HCT116 (cell line): ENCODE measurements around the gene KNOP1. TPM values are rescaled to one million over a fixed set of nuclear protein-coding genes. Genes with fewer than 3 reads are reported as not detected.

ENCODE experiments used
- ATAC-seq: fragments of 200-7000 bp; cut with Tn5 transposase; 2 replicates; pipeline ENCODE4 v1.9.1; 2020; ENCODE audit warnings: mild to moderate bottlenecking, moderate library complexity
- BruUV-seq: library from RNA; stranded (reverse); fragments of 400-500 nt; replicated peaks from 2 replicates; lab custom pipeline; 2021; lab: Mats Ljungman, UMichigan
- CTCF ChIA-PET: fragments of 300-600 bp; sonication (Branson Sonifier 250); formaldehyde crosslinking; loops from one replicate; lab custom pipeline; 2021; ENCODE audit warnings: antibody characterized with exemption; lab: Charles Lee
- POLR2A ChIA-PET: fragments of 300-600, 350-600 bp; sonication (Branson Sonifier 250); formaldehyde crosslinking; loops from one replicate; lab custom pipeline; 2021; ENCODE audit warnings: antibody characterized with exemption; lab: Charles Lee
- RAD21 ChIA-PET, 2 experiments: fragments of 300-600 bp; sonication (Branson Sonifier 250); formaldehyde crosslinking; loops; one replicate each; lab custom pipeline; 2023; ENCODE audit warnings: low total read pairs in 2 of 2; ENCODE audit not compliant: uncharacterized antibody in 2 of 2, unreplicated experiment in 2 of 2, low non-redundant PET in 1 of 2; lab: Charles Lee
- DNase-seq: peaks from one replicate; pipeline ENCODE4 v3.0.0-alpha.2; 2010; ENCODE audit warnings: low read depth, low spot score
- H2AFZ ChIP-seq: fragments of 200-600 bp; shearing (Covaris generic), sonication (generic); 2 replicates; pipeline ENCODE4 v1.6.1; 2017; ENCODE audit warnings: low read depth, mixed run types, mixed read lengths, antibody characterized with exemption, low read length; ENCODE audit not compliant: poor library complexity, severe bottlenecking
- H3K27ac ChIP-seq: 2 replicates; pipeline ENCODE4 v1.5.1; 2012; ENCODE audit warnings: low read depth, low read length
- H3K27me3 ChIP-seq: fragments of 200-600 bp; sonication (generic); 2 replicates; pipeline ENCODE4 v1.6.1; 2016; ENCODE audit warnings: mixed run types, low read length, mixed read lengths; ENCODE audit not compliant: insufficient read depth
- H3K36me3 ChIP-seq, 2 experiments: fragments of 200-500 bp in 1 of 2; fragments of 200-600 bp in 1 of 2; sonication (Bioruptor generic) in 1 of 2; sonication (generic) in 1 of 2; 2 replicates each; pipeline versions ENCODE4 v1.5.1 to v1.6.1; 2014 to 2016; ENCODE audit warnings: low read length in 2 of 2, inconsistent platforms in 1 of 2, mixed read lengths in 1 of 2, mixed run types in 1 of 2; ENCODE audit not compliant: insufficient read depth in 2 of 2, control insufficient read depth in 1 of 2
- H3K4me1 ChIP-seq, 2 experiments: fragments of 200-600 bp in 1 of 2; sonication (generic) in 1 of 2; 2 replicates each; pipeline versions ENCODE4 v1.5.1 to v1.6.1; 2012 to 2017; ENCODE audit warnings: low read length in 2 of 2, inconsistent platforms in 1 of 2, mild to moderate bottlenecking in 1 of 2, mixed read lengths in 1 of 2, mixed run types in 1 of 2, moderate library complexity in 1 of 2; ENCODE audit not compliant: insufficient read depth in 2 of 2, control insufficient read depth in 1 of 2
- H3K4me2 ChIP-seq: fragments of 200-600 bp; sonication (generic); 2 replicates; pipeline ENCODE4 v1.6.1; 2017; ENCODE audit warnings: mixed run types, low read length, mixed read lengths
- H3K4me3 ChIP-seq, 2 experiments: fragments of 200-600 bp in 1 of 2; sonication (generic) in 1 of 2; replicated peaks in 1 of 2; 2 replicates each; pipeline ENCODE4 v1.5.1; 2011 to 2016; ENCODE audit warnings: low read length in 2 of 2, control low read depth in 1 of 2, low read depth in 1 of 2, mild to moderate bottlenecking in 1 of 2, mixed read lengths in 1 of 2, mixed run types in 1 of 2
- H3K79me2 ChIP-seq: fragments of 200-600 bp; sonication (generic); 2 replicates; pipeline ENCODE4 v1.6.1; 2017; ENCODE audit warnings: mild to moderate bottlenecking, mixed run types, low read length, moderate library complexity, mixed read lengths; ENCODE audit not compliant: insufficient read depth
- H3K9ac ChIP-seq: fragments of 200-600 bp; sonication (generic); 2 replicates; pipeline ENCODE4 v1.6.1; 2016; ENCODE audit warnings: low read length, mixed read lengths
- H3K9me2 ChIP-seq: fragments of 200-600 bp; sonication (generic), shearing (Covaris generic); 2 replicates; pipeline ENCODE4 v1.6.1; 2017; ENCODE audit warnings: mixed run types, mild to moderate bottlenecking, moderate library complexity; ENCODE audit not compliant: insufficient read depth
- H3K9me3 ChIP-seq, 2 experiments: fragments of 200-500 bp in 1 of 2; fragments of 200-600 bp in 1 of 2; sonication (Bioruptor generic) in 1 of 2; sonication (generic) in 1 of 2; 2 replicates each; pipeline ENCODE4 v1.6.1; 2014 to 2017; ENCODE audit warnings: low read length in 2 of 2, mixed read lengths in 2 of 2, inconsistent platforms in 1 of 2, low read depth in 1 of 2, mild to moderate bottlenecking in 1 of 2, mixed run types in 1 of 2, moderate library complexity in 1 of 2; ENCODE audit not compliant: control insufficient read depth in 1 of 2, insufficient read depth in 1 of 2
- H4K20me1 ChIP-seq: fragments of 200-600 bp; sonication (generic), shearing (Covaris generic); 2 replicates; pipeline ENCODE4 v1.6.1; 2017; ENCODE audit warnings: mixed run types, mild to moderate bottlenecking, moderate library complexity; ENCODE audit not compliant: insufficient read depth
- EGR1 ChIP-seq: IDR thresholded peaks from 2 replicates; pipeline ENCODE4 v1.6.1; 2012; ENCODE audit warnings: low read depth
- EZH2 ChIP-seq: fragments of 200-600 bp; sonication (generic); IDR thresholded peaks from 2 replicates; pipeline ENCODE4 v1.6.1; 2017; ENCODE audit warnings: antibody characterized with exemption, mixed run types
- JUND ChIP-seq: IDR thresholded peaks from 2 replicates; pipeline ENCODE4 v1.6.1; 2012
- POLR2A ChIP-seq: IDR thresholded peaks from 2 replicates; pipeline ENCODE4 v1.7.0; 2011; ENCODE audit warnings: borderline replicate concordance; ENCODE audit not compliant: insufficient read depth, insufficient read length; ENCODE audit errors: extremely low read depth
- POLR2AphosphoS5 ChIP-seq: IDR thresholded peaks from 2 replicates; pipeline ENCODE4 v1.6.1; 2011; ENCODE audit warnings: mild to moderate bottlenecking, low read depth, low read length, moderate library complexity
- RAD21 ChIP-seq: IDR thresholded peaks from 2 replicates; pipeline ENCODE4 v1.6.1; 2012; ENCODE audit warnings: low read depth, mild to moderate bottlenecking
- SRF ChIP-seq: IDR thresholded peaks from 2 replicates; pipeline ENCODE4 v1.6.1; 2012; ENCODE audit warnings: low read depth
- intact Hi-C: fragments of 100-400 bp; cut with micrococcal nuclease; formaldehyde crosslinking; loops from 2 replicates; pipeline ENCODE4 v1.10.0; 2022
- total RNA-seq: library from RNA; stranded (reverse); gene quantifications from one replicate; pipeline ENCODE4 v1.2.1, GENCODE V29; 2021; ENCODE audit not compliant: unreplicated experiment
- TF ChIP-seq, protein P1 (sequence below): IDR thresholded peaks from 2 replicates; pipeline ENCODE4 v1.6.1; 2011; ENCODE audit warnings: mild to moderate bottlenecking, low read length, moderate library complexity; ENCODE audit not compliant: insufficient replicate concordance; ENCODE audit errors: extremely low read depth
- TF ChIP-seq, protein P2 (sequence below): IDR thresholded peaks from 2 replicates; pipeline ENCODE4 v1.6.1; 2012; ENCODE audit warnings: low read depth

The KNOP1 gene
- total RNA-seq, 1 experiment from 2014 or later = 34.6 TPM

DNA sequence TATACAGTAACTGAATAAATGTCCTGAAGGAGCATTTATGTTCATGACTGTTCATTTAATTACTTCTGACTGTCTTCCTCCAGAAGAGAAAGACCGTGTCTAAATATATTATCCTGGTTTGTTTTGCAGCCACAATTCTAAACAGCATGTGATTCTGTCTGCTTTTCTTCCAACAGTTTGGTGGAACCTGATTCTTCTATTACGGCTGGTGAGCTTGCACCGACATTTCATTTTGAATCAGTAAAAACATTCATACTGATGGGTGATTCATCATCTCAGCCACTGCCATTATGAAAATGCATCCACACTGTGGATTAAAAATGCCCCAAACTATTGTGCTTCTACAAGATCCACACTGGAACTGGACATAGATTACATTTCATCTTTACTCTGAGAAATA, 16.9 kb downstream of the KNOP1 start:
- BruUV-seq = no TSS peak
- ChIA-PET POLR2A (no interaction called here), CTCF (no interaction called here), RAD21 (no interaction called here)
- Histone ChIP-seq H3K9ac (no peak overlapping the region), H3K27ac (no peak overlapping the region), H4K20me1 (no peaks in the 10 kb centered on the region), H2AFZ (no peak overlapping the region), H3K36me3 (peaks cover 28 to 32% of the 10 kb centered on the region in 2 experiments; a peak in 3 of 4 replicates), H3K9me3 (no peaks in the 10 kb centered on the region), H3K27me3 (no peaks in the 10 kb centered on the region), H3K79me2 (peaks cover 17% of the 10 kb centered on the region; the same call in 1 of the 2 replicates), H3K4me2 (no peak overlapping the region), H3K4me3 (no peak overlapping the region), H3K9me2 (no peaks in the 10 kb centered on the region), H3K4me1 (peaks cover 14 to 34% of the 10 kb centered on the region in 2 experiments)
- TF ChIP-seq POLR2A = no peak
- no peak for TF ChIP-seq POLR2AphosphoS5
- TF ChIP-seq EGR1 = no peak
- TF ChIP-seq EZH2 = no peak
- TF ChIP-seq JUND = no peak
- TF ChIP-seq SRF = no peak
- ATAC-seq (no peak), DNase-seq (no peak)
- intact Hi-C loops = no loop called here

DNA sequence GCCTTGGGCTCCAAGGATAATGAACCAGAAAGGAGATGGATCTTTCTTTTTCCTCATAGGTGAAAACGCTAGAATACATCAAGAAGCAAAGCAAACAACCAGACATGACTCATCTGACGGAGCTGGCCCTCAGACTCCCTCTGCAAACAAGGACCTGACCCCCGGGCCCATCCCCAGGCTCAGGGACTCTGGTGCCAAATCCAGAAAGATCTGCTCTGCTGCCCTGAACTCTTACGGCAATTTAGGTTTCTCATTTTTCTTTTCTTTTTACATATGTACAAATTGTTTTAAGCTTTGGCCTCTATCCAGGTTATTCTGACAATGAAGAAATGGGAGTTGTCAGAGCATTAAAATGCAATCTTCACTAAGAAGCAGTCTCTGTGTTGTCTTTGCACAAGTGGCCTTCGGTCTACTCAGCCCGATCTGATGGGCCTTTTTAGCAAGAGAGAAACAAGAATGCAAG, 17.7 kb downstream of the KNOP1 start:
- no TSS peak for BruUV-seq
- CTCF ChIA-PET = interaction anchor here (1.2 to 1.3 kb wide), 2 partner anchors 18 to 116 kb away, joined by 3 to 4 read pairs; partner anchors contain the start of genes IQCK and KNOP1
- RAD21 ChIA-PET = no interaction called here
- POLR2A ChIA-PET = no interaction called here
- ATAC-seq (no peak), DNase-seq (no peak)
- Histone ChIP-seq H3K27me3 (no peaks in the 10 kb centered on the region), H3K9ac (no peak overlapping the region), H3K9me2 (no peaks in the 10 kb centered on the region), H3K79me2 (peaks cover 17% of the 10 kb centered on the region; the same call in 1 of the 2 replicates), H3K27ac (no peak overlapping the region), H3K4me1 (peaks cover 16 to 29% of the 10 kb centered on the region in 2 experiments), H4K20me1 (no peaks in the 10 kb centered on the region), H3K4me2 (no peak overlapping the region), H3K4me3 (no peak overlapping the region), H3K36me3 (peaks cover 23 to 31% of the 10 kb centered on the region in 2 experiments; a peak in 3 of 4 replicates), H3K9me3 (no peaks in the 10 kb centered on the region), H2AFZ (no peak overlapping the region)
- intact Hi-C loops = no loop called here
- TF ChIP-seq, protein P1, sequence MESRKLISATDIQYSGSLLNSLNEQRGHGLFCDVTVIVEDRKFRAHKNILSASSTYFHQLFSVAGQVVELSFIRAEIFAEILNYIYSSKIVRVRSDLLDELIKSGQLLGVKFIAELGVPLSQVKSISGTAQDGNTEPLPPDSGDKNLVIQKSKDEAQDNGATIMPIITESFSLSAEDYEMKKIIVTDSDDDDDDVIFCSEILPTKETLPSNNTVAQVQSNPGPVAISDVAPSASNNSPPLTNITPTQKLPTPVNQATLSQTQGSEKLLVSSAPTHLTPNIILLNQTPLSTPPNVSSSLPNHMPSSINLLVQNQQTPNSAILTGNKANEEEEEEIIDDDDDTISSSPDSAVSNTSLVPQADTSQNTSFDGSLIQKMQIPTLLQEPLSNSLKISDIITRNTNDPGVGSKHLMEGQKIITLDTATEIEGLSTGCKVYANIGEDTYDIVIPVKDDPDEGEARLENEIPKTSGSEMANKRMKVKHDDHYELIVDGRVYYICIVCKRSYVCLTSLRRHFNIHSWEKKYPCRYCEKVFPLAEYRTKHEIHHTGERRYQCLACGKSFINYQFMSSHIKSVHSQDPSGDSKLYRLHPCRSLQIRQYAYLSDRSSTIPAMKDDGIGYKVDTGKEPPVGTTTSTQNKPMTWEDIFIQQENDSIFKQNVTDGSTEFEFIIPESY = no peak
- TF ChIP-seq SRF (no peak), POLR2A (no peak), RAD21 (no peak), EZH2 (no peak)
- TF ChIP-seq, protein P2, sequence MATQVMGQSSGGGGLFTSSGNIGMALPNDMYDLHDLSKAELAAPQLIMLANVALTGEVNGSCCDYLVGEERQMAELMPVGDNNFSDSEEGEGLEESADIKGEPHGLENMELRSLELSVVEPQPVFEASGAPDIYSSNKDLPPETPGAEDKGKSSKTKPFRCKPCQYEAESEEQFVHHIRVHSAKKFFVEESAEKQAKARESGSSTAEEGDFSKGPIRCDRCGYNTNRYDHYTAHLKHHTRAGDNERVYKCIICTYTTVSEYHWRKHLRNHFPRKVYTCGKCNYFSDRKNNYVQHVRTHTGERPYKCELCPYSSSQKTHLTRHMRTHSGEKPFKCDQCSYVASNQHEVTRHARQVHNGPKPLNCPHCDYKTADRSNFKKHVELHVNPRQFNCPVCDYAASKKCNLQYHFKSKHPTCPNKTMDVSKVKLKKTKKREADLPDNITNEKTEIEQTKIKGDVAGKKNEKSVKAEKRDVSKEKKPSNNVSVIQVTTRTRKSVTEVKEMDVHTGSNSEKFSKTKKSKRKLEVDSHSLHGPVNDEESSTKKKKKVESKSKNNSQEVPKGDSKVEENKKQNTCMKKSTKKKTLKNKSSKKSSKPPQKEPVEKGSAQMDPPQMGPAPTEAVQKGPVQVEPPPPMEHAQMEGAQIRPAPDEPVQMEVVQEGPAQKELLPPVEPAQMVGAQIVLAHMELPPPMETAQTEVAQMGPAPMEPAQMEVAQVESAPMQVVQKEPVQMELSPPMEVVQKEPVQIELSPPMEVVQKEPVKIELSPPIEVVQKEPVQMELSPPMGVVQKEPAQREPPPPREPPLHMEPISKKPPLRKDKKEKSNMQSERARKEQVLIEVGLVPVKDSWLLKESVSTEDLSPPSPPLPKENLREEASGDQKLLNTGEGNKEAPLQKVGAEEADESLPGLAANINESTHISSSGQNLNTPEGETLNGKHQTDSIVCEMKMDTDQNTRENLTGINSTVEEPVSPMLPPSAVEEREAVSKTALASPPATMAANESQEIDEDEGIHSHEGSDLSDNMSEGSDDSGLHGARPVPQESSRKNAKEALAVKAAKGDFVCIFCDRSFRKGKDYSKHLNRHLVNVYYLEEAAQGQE = no peak
